Tibial nerve (tissue), 3 donors: Measurements from ENCODE around the gene LRRC57.

Source experiments
- POLR2A ChIP-seq, 2 donors: fragments of 450-650 bp; IDR thresholded peaks; one replicate each; pipeline ENCODE4 v1.6.1; 2017; ENCODE audit warnings: antibody characterized with exemption in 2 of 2, mild to moderate bottlenecking in 2 of 2, moderate library complexity in 2 of 2
- TF ChIP-seq, protein P1 (sequence below), 5 experiments: fragments of 200-600 bp in 3 of 5; fragments of 450-650 bp in 2 of 5; sonication (generic) in 3 of 5; IDR thresholded peaks; one replicate each; pipeline ENCODE4 v1.5.1; 2016 to 2019; ENCODE audit warnings: antibody characterized with exemption in 5 of 5, mild to moderate bottlenecking in 3 of 5, moderate library complexity in 2 of 5

DNA sequence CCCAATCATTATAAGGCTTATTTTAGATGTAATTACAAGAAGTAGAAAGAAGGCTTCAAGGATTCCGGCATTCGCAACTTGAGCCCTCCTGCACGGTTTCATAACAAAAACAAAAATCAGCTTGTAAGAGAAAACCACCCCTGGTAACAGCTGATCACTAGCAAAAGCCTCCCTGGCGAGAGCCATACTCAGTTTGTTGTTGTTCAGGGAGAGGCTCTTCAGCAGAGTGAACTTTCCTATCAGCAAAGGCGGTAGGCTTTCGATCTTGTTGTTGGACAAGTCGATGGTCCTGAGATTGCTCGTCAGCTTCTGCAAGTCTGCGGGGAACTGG, 710 bp downstream of the LRRC57 start:
- TF ChIP-seq, protein P1, sequence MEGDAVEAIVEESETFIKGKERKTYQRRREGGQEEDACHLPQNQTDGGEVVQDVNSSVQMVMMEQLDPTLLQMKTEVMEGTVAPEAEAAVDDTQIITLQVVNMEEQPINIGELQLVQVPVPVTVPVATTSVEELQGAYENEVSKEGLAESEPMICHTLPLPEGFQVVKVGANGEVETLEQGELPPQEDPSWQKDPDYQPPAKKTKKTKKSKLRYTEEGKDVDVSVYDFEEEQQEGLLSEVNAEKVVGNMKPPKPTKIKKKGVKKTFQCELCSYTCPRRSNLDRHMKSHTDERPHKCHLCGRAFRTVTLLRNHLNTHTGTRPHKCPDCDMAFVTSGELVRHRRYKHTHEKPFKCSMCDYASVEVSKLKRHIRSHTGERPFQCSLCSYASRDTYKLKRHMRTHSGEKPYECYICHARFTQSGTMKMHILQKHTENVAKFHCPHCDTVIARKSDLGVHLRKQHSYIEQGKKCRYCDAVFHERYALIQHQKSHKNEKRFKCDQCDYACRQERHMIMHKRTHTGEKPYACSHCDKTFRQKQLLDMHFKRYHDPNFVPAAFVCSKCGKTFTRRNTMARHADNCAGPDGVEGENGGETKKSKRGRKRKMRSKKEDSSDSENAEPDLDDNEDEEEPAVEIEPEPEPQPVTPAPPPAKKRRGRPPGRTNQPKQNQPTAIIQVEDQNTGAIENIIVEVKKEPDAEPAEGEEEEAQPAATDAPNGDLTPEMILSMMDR (IDR thresholded peaks at IDR 0.05): no peak
- no peak for TF ChIP-seq POLR2A (IDR thresholded peaks at IDR 0.05)
